Neuronal stem cell (in vitro differentiated cells): Measurements from ENCODE around the gene SLC6A1.

ENCODE experiments used
- DNase-seq: peaks from one replicate; pipeline ENCODE4 v3.0.0-alpha.2; 2013; ENCODE audit warnings: low spot score
- H2AFZ ChIP-seq: one replicate; pipeline ENCODE4 v1.6.1; 2013; ENCODE audit warnings: mild to moderate bottlenecking, low read length, inconsistent platforms
- H2AK5ac ChIP-seq: 2 replicates; pipeline ENCODE4 v1.6.1; 2013; ENCODE audit warnings: low read depth, mild to moderate bottlenecking, inconsistent platforms, low read length, moderate library complexity, mixed read lengths
- H2BK120ac ChIP-seq: 2 replicates; pipeline ENCODE4 v1.6.1; 2013; ENCODE audit warnings: low read depth, mild to moderate bottlenecking, inconsistent platforms, low read length, moderate library complexity, mixed read lengths
- H2BK12ac ChIP-seq: one replicate; pipeline ENCODE4 v1.6.1; 2013; ENCODE audit warnings: low read length, inconsistent platforms
- H2BK15ac ChIP-seq: 2 replicates; pipeline ENCODE4 v1.6.1; 2013; ENCODE audit warnings: mild to moderate bottlenecking, low read length, inconsistent platforms, mixed read lengths
- H2BK5ac ChIP-seq: one replicate; pipeline ENCODE4 v1.6.1; 2013; ENCODE audit warnings: inconsistent platforms, mild to moderate bottlenecking, low read length, moderate library complexity
- H3K14ac ChIP-seq: one replicate; pipeline ENCODE4 v1.6.1; 2013; ENCODE audit warnings: low read length, inconsistent platforms
- H3K18ac ChIP-seq: 2 replicates; pipeline ENCODE4 v1.6.1; 2013; ENCODE audit warnings: low read length, inconsistent platforms
- H3K23ac ChIP-seq: 2 replicates; pipeline ENCODE4 v1.6.1; 2013; ENCODE audit warnings: low read depth, mild to moderate bottlenecking, mixed read lengths, low read length, inconsistent platforms; ENCODE audit not compliant: poor library complexity
- H3K27ac ChIP-seq: replicated peaks from 3 replicates; pipeline ENCODE4 v1.5.1; 2013; ENCODE audit warnings: low read length, inconsistent platforms
- H3K27me3 ChIP-seq, 3 experiments: 2 replicates each; pipeline ENCODE4 v1.6.1; 2013; ENCODE audit warnings: low read length in 3 of 3, mild to moderate bottlenecking in 2 of 3, inconsistent platforms in 1 of 3, low read depth in 1 of 3, mixed read lengths in 1 of 3, moderate library complexity in 1 of 3; ENCODE audit not compliant: control insufficient read depth in 3 of 3, insufficient read depth in 3 of 3
- H3K36me3 ChIP-seq, 2 donors: replicated peaks in 1 of 2; 2 replicates each; pipeline ENCODE4 v1.6.1; 2013; ENCODE audit warnings: low read length in 2 of 2; ENCODE audit not compliant: control insufficient read depth in 2 of 2, insufficient read depth in 2 of 2
- H3K4ac ChIP-seq: 2 replicates; pipeline ENCODE4 v1.6.1; 2013; ENCODE audit warnings: inconsistent platforms, mild to moderate bottlenecking, low read length, moderate library complexity
- H3K4me1 ChIP-seq, 2 donors: 1 replicate in 1 of 2; 2 replicates in 1 of 2; pipeline ENCODE4 v1.6.1; 2013; ENCODE audit warnings: low read length in 2 of 2, low read depth in 1 of 2; ENCODE audit not compliant: control insufficient read depth in 2 of 2, insufficient read depth in 1 of 2
- H3K4me2 ChIP-seq: one replicate; pipeline ENCODE4 v1.6.1; 2013; ENCODE audit warnings: mild to moderate bottlenecking, low read length, inconsistent platforms; ENCODE audit not compliant: insufficient read depth, poor library complexity, severe bottlenecking
- H3K4me3 ChIP-seq, 2 donors: 2 replicates each; pipeline ENCODE4 v1.5.1; 2013; ENCODE audit warnings: low read length in 2 of 2, mild to moderate bottlenecking in 2 of 2, inconsistent platforms in 1 of 2, moderate library complexity in 1 of 2
- H3K79me1 ChIP-seq: one replicate; pipeline ENCODE4 v1.6.1; 2013; ENCODE audit warnings: low read depth, mild to moderate bottlenecking, inconsistent platforms, low read length, moderate library complexity
- H3K9ac ChIP-seq: one replicate; pipeline ENCODE4 v1.6.1; 2013; ENCODE audit warnings: mild to moderate bottlenecking, low read depth, low read length, inconsistent platforms; ENCODE audit not compliant: poor library complexity
- H3K9me3 ChIP-seq, 2 donors: replicated peaks in 1 of 2; 2 replicates each; pipeline versions ENCODE3 to v1.6.1; 2013; ENCODE audit warnings: low read length in 2 of 2, mild to moderate bottlenecking in 2 of 2, inconsistent platforms in 1 of 2, low read depth in 1 of 2, mixed read lengths in 1 of 2, moderate library complexity in 1 of 2; ENCODE audit not compliant: control insufficient read depth in 2 of 2, insufficient read depth in 1 of 2
- H4K8ac ChIP-seq: one replicate; pipeline ENCODE4 v1.6.1; 2013; ENCODE audit warnings: low read depth, mild to moderate bottlenecking, inconsistent platforms, low read length, moderate library complexity
- H4K91ac ChIP-seq: one replicate; pipeline ENCODE4 v1.6.1; 2013; ENCODE audit warnings: low read length, low read depth, mild to moderate bottlenecking, inconsistent platforms; ENCODE audit not compliant: poor library complexity
- WGBS, 2 donors: extraction: QIAGEN DNeasy Blood & Tissue Kit; methylation state at CpG; one replicate each; pipeline ENCODE4 v1.1.7; 2013; ENCODE audit warnings: missing lambda C conversion rate in 2 of 2, mixed read lengths in 1 of 2; ENCODE audit not compliant: insufficient read length in 2 of 2, insufficient replicate concordance in 1 of 2; ENCODE audit errors: extremely low coverage in 2 of 2; 5-methylcytosine and 5-hydroxymethylcytosine counted together

Gene SLC6A1

GRCh38 chr3:11084098-11084497, 91.5 kb downstream of the SLC6A1 start:
- no peaks in the 10 kb centered on the region for H3K9me3 ChIP-seq
- no peak overlapping the region for H2BK12ac ChIP-seq
- no peak overlapping the region for H3K14ac ChIP-seq
- H3K4ac ChIP-seq: no peak overlapping the region
- H2BK120ac ChIP-seq: no peak overlapping the region
- H3K23ac ChIP-seq: no peak overlapping the region
- H3K4me3 ChIP-seq: no peak overlapping the region
- H3K27me3 ChIP-seq: no peaks in the 10 kb centered on the region
- no peak overlapping the region for H3K4me2 ChIP-seq
- H4K8ac ChIP-seq: no peak overlapping the region
- no peak overlapping the region for H4K91ac ChIP-seq
- no peaks in the 10 kb centered on the region for H3K4me1 ChIP-seq
- H3K27ac ChIP-seq: no peak overlapping the region
- H3K18ac ChIP-seq: no peak overlapping the region
- no peak overlapping the region for H2BK5ac ChIP-seq
- H2AK5ac ChIP-seq: no peak overlapping the region
- no CpG with 5 or more reads among the region's 2 CpGs for WGBS, 2 donors
- H3K79me1 ChIP-seq: no peaks in the 10 kb centered on the region
- no peak overlapping the region for H2BK15ac ChIP-seq
- H3K36me3 ChIP-seq: no peaks in the 10 kb centered on the region
- H3K9ac ChIP-seq: no peak overlapping the region
- DNase-seq: no peak
- no peak overlapping the region for H2AFZ ChIP-seq

GRCh38 chr3:11084677-11085076, 92.1 kb downstream of the SLC6A1 start:
- Histone ChIP-seq H3K79me1 (no peaks in the 10 kb centered on the region), H4K8ac (no peak overlapping the region), H2AFZ (no peak overlapping the region), H3K23ac (no peak overlapping the region), H3K36me3 (no peaks in the 10 kb centered on the region), H3K27me3 (no peaks in the 10 kb centered on the region), H2BK12ac (no peak overlapping the region), H2BK5ac (no peak overlapping the region), H3K14ac (no peak overlapping the region), H3K4me3 (no peak overlapping the region), H3K18ac (no peak overlapping the region), H3K27ac (no peak overlapping the region), H2AK5ac (no peak overlapping the region), H2BK15ac (no peak overlapping the region), H3K9ac (no peak overlapping the region), H3K4me1 (no peaks in the 10 kb centered on the region), H2BK120ac (no peak overlapping the region), H4K91ac (no peak overlapping the region), H3K9me3 (no peaks in the 10 kb centered on the region), H3K4ac (no peak overlapping the region), H3K4me2 (no peak overlapping the region)
- no peak for DNase-seq
- no CpG with 5 or more reads among the region's 11 CpGs for WGBS, 2 donors

GRCh38 chr3:11085093-11085840, 92.7 kb downstream of the SLC6A1 start:
- Histone ChIP-seq H2BK12ac (no peak overlapping the region), H3K27ac (no peak overlapping the region), H3K27me3 (no peaks in the 10 kb centered on the region), H3K36me3 (no peaks in the 10 kb centered on the region), H3K23ac (no peak overlapping the region), H2BK15ac (no peak overlapping the region), H4K91ac (no peak overlapping the region), H3K4ac (no peak overlapping the region), H3K14ac (no peak overlapping the region), H3K9ac (no peak overlapping the region), H3K79me1 (no peaks in the 10 kb centered on the region), H3K4me1 (no peaks in the 10 kb centered on the region), H3K4me3 (no peak overlapping the region), H3K18ac (no peak overlapping the region), H3K9me3 (no peaks in the 10 kb centered on the region), H2BK5ac (no peak overlapping the region), H3K4me2 (no peak overlapping the region), H2AK5ac (no peak overlapping the region), H2AFZ (no peak overlapping the region), H4K8ac (no peak overlapping the region), H2BK120ac (no peak overlapping the region)
- no peak for DNase-seq
- no CpG with 5 or more reads among the region's 10 CpGs for WGBS, 2 donors

GRCh38 chr3:11086856-11087255, 94.3 kb downstream of the SLC6A1 start:
- Histone ChIP-seq H3K4me1 (peaks cover 0 to 4% of the 10 kb centered on the region in 2 donors), H3K9me3 (no peaks in the 10 kb centered on the region), H2AFZ (no peak overlapping the region), H3K4ac (no peak overlapping the region), H3K27me3 (no peaks in the 10 kb centered on the region), H2BK12ac (no peak overlapping the region), H3K27ac (no peak overlapping the region), H3K79me1 (no peaks in the 10 kb centered on the region), H3K23ac (no peak overlapping the region), H3K9ac (no peak overlapping the region), H3K4me3 (no peak overlapping the region), H2BK120ac (no peak overlapping the region), H2BK15ac (no peak overlapping the region), H3K18ac (no peak overlapping the region), H2BK5ac (no peak overlapping the region), H2AK5ac (no peak overlapping the region), H3K4me2 (no peak overlapping the region), H3K14ac (no peak overlapping the region), H4K8ac (no peak overlapping the region), H3K36me3 (no peaks in the 10 kb centered on the region), H4K91ac (no peak overlapping the region)
- no CpG with 5 or more reads among the region's 5 CpGs for WGBS, 2 donors
- no peak for DNase-seq
